IPS-NIHi7 (cell line): ENCODE measurements around the gene ERC1.
"Not testable (repeated sequence)": the region's sequence is repeated elsewhere in the genome, so short reads cannot be mapped to it uniquely, and the experiment has no call there.

ENCODE experiments used
- DNase-seq: peaks from one replicate; pipeline ENCODE4 v3.0.0; 2012; ENCODE audit warnings: mixed read lengths; ENCODE audit errors: extremely low spot score

The ERC1 gene

DNA sequence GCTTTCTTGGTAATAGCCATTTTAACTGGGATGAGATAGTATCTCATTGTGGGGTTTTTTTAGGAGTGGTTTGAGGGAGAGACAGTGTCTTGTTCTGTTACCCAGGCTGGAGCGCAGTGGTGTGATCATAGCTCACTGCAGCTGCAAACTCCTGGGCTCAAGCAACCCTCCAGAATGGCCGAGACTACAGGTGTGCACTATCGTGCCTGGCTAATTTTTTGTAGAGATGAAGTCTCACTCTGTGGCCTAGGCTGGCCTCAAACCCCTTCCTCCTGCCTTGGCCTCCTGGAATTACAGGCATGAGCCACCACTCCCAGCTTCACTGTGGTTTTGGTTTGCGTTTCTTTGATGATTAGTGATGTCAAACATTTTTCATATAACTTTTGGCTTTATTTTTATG, 293.6 kb downstream of the ERC1 start:
- DNase-seq, result no peak

DNA sequence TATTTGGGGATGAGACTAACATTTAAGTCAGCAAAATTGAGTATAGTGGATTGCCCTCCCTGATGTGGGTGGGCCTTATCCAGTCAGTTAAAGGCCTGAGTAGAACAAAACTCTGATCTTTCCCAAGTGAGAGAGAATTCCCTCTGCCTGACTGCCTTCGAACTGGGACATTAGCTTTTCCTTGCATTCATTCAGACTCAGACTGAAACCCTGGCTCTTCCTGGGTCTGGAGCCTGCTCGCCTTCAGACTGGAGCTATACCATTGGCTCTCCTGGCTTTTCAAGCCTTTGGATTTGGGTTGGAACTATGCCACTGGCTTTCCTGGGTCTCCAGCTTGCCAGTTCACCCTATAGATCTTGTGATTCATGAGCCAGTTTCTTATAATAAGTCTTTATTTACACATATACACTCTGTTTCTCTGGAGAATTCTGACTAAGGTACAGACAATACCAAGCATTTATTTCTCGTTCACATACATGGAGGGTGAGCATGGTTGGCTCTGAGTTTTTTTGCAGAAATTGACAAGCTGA, 296.5 kb downstream of the ERC1 start:
- no peak for DNase-seq

GRCh38 chr12:1288333-1288732, 297.3 kb downstream of the ERC1 start:
- DNase-seq, result no peak

DNA sequence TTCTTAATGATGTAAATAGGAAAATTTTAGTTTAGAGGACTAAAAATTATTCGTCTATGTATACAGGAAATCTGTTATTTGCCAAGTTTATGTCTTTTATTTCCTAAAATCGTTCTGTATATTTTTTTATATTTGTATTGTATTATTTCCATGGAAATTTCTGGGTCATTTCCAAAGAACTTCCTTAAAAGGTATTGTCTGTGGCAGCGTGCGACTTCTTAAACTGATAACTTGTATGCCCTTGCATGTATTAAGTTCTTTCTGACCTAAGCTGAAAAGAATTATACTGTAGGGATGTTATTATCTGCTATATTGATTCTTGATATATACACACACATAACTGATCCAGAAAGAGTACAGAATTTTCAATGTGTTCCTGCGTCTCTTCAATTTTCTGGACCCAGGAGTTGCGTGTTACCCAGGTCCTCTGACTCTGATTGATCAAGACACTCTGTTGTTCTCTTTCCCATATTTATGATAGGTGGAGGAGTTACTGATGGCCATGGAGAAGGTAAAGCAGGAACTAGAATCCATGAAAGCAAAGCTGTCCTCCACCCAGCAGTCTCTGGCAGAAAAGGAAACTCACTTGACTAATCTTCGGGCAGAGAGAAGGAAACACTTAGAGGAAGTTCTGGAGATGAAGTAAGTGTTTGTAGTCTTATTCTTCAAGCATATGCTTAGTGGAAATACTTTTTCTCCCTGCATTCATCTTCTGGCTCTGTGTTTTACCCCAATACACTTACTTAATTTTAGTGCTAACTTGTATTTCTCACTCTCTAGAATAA, 298.5 kb downstream of the ERC1 start:
- DNase-seq, result no peak

GRCh38 chr12:1290716-1291115, 299.7 kb downstream of the ERC1 start:
- no peak for DNase-seq

DNA sequence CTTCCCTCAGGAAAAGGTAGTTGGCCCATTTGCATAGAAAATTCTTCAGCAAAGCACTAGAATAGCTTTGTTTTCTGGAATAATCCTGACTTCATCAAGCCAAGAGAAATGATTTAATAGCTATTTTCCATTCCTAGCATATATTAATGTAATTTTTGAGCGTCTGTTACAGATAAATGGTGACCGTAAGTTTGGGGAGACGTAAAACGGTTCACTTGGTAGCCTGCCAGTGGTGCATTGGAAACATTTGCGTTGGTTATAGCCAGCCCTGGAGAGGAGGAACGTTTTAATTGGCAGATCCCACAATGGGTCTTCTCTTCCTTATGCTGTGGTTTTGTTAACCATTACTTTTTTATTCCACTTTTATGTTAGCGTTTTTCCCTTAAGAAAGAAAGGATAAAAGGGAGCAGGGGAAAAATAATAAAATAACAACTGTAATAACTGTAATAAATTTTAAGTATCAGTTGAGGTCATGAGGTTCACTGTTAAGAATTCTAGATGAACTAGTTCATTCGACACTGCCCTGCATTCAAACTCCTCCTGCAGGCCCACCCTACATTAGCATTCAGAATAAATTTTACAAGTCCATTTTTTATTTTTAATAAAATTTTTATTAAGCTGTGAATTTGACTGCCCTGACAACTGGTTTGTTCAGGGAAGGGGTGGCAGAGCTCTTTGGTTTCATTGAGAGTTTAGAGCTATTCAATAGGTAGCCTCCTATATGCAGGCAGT, 300.7 kb downstream of the ERC1 start:
- DNase-seq, result no peak

- DNase-seq, result no peak
These were observed 302.9 kb downstream of the ERC1 start for GRCh38 chr12:1293901-1294300.

DNA sequence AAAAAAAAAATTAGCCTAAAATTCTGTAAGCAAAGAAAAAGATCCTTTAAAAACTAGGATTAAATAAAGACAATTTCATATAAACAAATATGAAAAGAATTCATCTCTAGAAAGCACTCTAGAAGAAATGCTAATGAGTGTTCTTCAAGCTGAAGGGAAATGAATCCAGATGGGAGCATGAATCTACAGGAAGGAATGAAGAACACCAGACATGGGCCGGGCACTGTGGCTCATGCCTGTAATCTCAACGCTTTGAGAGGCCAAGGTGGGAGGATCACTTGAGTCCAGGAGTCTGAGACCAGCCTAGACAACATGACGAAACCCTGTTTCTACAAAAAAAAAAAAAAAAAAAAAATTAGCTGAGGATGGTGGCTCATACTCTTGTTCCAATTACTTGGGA, 306.2 kb downstream of the ERC1 start:
- DNase-seq, result no peak

DNA sequence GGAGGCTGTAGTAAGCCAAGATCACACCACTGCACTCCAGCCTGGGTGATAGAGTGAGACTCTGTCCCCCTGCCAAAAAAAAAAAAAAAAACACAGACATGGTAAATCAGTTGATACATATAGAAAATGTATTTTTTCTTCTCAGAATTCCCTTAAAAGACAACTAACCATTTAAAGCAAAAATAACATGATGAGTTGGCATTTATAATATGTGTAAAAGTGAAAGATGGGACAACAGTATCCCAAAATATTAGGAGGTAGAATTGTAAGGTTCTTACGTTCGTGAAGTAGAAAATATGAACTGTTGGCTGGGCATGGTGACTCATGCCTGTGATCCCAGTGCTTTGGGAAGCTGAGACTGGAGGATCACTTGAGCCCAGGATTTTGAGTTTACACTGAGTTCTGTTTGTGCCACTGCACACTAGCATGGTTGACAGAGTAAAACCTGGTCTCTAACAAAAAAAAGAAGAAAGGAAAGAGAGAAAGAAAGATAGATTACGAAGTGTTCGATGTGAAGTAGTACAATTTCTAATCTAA, 306.7 kb downstream of the ERC1 start:
- no peak for DNase-seq

- DNase-seq, result no peak
These were observed 309.4 kb downstream of the ERC1 start for GRCh38 chr12:1300460-1300859.

DNA sequence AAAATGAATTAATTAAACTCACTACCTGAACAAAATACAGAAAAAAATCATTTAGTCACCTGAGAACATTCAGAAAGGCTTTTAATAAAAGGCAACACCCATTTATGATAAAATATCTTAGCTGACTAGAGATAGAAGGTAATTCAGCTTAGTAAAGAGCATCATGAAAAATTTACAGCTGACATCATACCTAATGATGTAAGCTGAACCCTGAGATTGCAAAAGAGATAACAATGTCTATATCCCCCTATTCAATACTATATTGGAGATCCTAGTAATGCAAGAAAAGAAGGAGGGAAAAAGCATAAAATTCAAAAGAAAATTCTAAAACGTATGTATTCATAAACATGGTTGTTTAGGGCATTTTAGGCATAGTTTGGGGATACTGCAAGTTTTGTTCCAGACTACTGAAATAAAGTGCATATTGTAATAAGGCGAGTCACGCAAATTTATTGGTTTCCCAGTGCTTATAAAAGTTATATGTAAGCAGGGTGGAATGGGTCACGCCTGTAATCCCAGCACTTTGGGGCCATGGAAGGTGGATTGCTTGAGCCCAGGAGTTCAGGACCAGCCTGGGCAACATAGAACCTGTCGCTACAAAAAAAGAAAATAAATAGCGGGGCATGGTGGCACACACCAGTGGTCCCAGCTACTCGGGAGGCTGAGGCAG, 311.3 kb downstream of the ERC1 start:
- no peak for DNase-seq

- no peak for DNase-seq
These were observed 314.0 kb downstream of the ERC1 start for GRCh38 chr12:1305063-1305434.

- no peak for DNase-seq
These were observed 314.9 kb downstream of the ERC1 start for GRCh38 chr12:1305791-1306500.

DNA sequence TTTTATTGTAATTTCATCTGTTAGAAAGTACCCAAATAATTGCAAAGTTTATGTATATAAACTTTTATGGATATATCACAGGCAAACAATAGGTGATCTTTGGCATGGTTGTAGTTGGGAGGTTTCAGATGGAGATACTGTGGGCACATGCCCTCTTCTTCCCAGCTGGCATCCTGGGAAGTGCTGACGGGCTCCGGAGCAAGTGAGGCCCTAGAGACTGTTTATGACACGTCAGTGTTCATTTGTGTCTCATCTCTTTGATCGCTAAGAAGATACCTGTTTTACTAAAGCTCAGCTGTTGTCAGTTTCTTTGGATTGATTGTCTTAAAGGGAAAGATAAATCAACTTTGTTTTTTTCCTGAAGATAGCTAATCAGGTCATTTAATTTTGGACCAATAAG, 315.8 kb downstream of the ERC1 start:
- no peak for DNase-seq

DNA sequence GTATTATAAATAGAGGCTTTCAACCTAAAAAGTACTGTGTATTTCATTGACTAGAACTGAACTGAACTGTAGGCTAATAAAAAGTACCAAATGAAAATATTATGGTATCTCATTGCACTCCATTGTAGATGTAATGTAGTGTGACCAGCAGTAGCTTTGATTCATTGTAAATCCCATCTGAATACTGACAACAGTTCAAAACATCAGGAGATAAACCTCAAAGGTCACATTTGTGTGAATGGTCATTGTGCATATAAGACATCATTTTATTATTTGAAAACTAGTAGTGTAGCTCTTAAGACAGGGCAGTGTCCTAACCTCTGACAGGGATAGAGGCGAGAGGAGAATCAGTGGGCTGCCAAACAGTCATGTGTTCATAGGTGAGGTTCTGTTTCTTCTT, 316.8 kb downstream of the ERC1 start:
- DNase-seq, result no peak

DNA sequence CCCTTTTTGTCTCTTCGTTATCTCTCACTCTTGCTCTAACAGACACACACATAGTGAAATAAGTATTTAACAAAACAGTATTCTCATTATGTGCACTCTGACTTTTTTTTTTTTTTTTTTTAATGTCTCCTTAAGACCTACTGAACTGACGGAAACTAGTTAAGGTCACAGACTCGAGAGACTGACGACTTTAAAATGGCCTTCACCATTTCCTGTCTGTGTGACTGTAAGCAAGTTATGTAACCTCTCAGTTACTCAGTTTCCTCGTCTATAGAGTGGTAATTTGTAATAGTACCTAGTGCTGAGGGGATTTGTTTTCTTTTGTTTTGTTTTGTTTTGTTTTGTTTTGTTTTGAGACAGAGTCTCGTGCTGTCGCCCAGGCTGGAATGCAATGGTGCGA, 318.6 kb downstream of the ERC1 start:
- DNase-seq, result no peak

DNA sequence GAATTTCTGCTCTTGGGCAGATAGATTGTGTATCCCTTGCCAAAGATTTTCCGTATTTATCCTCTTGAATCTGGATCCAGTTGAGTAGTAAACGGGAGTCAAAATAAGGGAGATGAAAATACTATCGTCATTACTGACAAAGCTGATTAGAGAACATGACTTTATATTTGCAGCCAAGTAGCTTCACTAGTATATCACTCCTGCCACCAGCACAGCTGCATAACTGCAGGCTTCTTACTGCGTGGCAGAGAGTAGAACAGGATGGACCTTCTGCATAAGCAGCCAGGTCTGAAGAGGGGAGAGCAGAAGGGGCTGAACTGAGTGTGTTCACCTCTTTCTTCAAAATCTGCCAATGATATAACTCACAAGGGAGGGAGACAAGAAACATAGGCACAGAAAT, 319.6 kb downstream of the ERC1 start:
- no peak for DNase-seq

DNA sequence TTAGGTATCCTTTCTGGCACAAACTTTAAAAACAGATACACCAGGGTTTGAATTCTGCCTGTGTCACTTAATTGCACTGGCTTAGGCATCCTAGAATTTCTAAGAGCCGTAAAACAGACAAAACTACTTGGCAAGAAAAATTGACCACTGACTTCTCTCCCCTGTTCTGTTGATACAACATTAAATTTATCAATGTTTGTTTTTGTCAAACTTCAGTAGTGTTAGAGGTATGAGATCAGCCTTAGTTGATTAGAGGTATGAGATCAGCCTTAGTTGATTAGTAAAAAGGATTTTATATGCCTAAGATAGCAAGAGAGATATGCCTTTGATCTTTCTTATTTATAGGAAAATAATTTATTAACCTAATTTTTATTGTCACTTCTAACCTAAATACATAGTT, 320.1 kb downstream of the ERC1 start:
- DNase-seq, result no peak

GRCh38 chr12:1313906-1314305, 322.9 kb downstream of the ERC1 start:
- no peak for DNase-seq

DNA sequence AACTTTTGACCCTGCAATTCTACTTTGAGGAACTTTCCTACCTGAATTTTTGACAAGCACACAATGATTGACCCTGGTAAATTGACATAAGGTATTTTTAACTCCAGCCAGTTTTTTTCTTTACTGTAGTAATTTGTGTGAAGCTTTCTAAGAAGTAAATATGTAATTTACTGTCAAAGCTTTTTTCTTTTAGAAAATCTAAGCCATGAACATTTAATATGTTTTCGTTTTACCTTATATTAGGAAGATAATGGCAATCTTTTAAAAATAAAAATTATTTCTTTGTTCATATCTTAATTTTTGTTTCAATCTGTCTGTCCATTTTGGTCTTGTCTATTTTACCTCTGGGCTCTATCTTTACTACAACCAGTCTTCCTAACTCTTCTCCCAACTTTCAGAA, 323.5 kb downstream of the ERC1 start:
- no peak for DNase-seq

GRCh38 chr12:1316991-1317390, 326.0 kb downstream of the ERC1 start:
- not testable (repeated sequence) for DNase-seq
